Panc1 (cell line): Measurements from ENCODE around the gene TRMT11. TPM values are rescaled to one million over a fixed set of nuclear protein-coding genes. Genes with fewer than 3 reads are reported as not detected.
A peak's percentile ranks its signal among the peaks of the same experiment; 100 is the strongest.

Experiments used
- ATAC-seq: fragments of 200-7000 bp; cut with Tn5 transposase; 2 replicates; pipeline ENCODE4 v1.9.1; 2020; ENCODE audit warnings: mild to moderate bottlenecking, moderate library complexity
- BruUV-seq: library from RNA; stranded (reverse); fragments of 400-500 nt; replicated peaks from 2 replicates; lab custom pipeline; 2021; lab: Mats Ljungman, UMichigan
- CTCF ChIA-PET: fragments of 300-600 bp; sonication (Branson Sonifier 250); formaldehyde crosslinking; loops from one replicate; lab custom pipeline; 2022; ENCODE audit warnings: antibody characterized with exemption; lab: Charles Lee
- POLR2A ChIA-PET: fragments of 300-600 bp; sonication (Branson Sonifier 250); formaldehyde crosslinking; loops from one replicate; lab custom pipeline; 2022; ENCODE audit warnings: antibody characterized with exemption; lab: Charles Lee
- DNase-seq: peaks from one replicate; pipeline ENCODE4 v3.0.0-alpha.2; 2010; ENCODE audit warnings: low read depth, low spot score
- H3K27ac ChIP-seq: 2 replicates; pipeline ENCODE4 v1.5.1; 2011; ENCODE audit warnings: mild to moderate bottlenecking, low read length, inconsistent platforms
- H3K27me3 ChIP-seq: fragments of 200-500 bp; sonication (Bioruptor generic); 2 replicates; pipeline ENCODE4 v1.6.0; 2014; ENCODE audit warnings: low read length, inconsistent platforms; ENCODE audit not compliant: control insufficient read depth, insufficient read depth
- H3K36me3 ChIP-seq: fragments of 200-500 bp; sonication (Bioruptor generic); 2 replicates; pipeline ENCODE4 v1.5.1; 2014; ENCODE audit warnings: inconsistent platforms, mild to moderate bottlenecking, low read length, moderate library complexity; ENCODE audit not compliant: control insufficient read depth, insufficient read depth
- H3K4me1 ChIP-seq: 2 replicates; pipeline ENCODE4 v1.5.1; 2011; ENCODE audit warnings: inconsistent platforms, mild to moderate bottlenecking, low read length, moderate library complexity; ENCODE audit not compliant: control insufficient read depth, insufficient read depth
- H3K4me3 ChIP-seq, 2 experiments: 2 replicates each; pipeline ENCODE4 v1.5.1; 2011 to 2012; ENCODE audit warnings: low read depth in 2 of 2, low read length in 2 of 2, mild to moderate bottlenecking in 2 of 2, inconsistent platforms in 1 of 2, moderate library complexity in 1 of 2
- H3K9me3 ChIP-seq: fragments of 200-500 bp; sonication (Bioruptor generic); 2 replicates; pipeline ENCODE4 v1.5.1; 2014; ENCODE audit warnings: low read depth, mild to moderate bottlenecking, inconsistent platforms, low read length, moderate library complexity; ENCODE audit not compliant: control insufficient read depth, insufficient read depth
- POLR2AphosphoS5 ChIP-seq: IDR thresholded peaks from 2 replicates; pipeline ENCODE4 v1.6.1; 2012; ENCODE audit warnings: mild to moderate bottlenecking, low read depth, low read length, moderate library complexity
- SIN3A ChIP-seq: IDR thresholded peaks from 2 replicates; pipeline ENCODE4 v1.6.1; 2012; ENCODE audit warnings: low read depth, mild to moderate bottlenecking, low read length, moderate library complexity, borderline replicate concordance; ENCODE audit not compliant: insufficient read depth
- TCF7L2 ChIP-seq: IDR thresholded peaks from 2 replicates; pipeline ENCODE4 v1.6.1; 2011; ENCODE audit warnings: mild to moderate bottlenecking, low read depth, low read length, inconsistent platforms
- in situ Hi-C: cut with HindIII; loops from 2 replicates; pipeline ENCODE4 v1.10.0; 2016; ENCODE audit warnings: low sequenced_read_pairs, low pct_unique_long_range_greater_than_20kb
- intact Hi-C: fragments of 100-400 bp; cut with micrococcal nuclease; formaldehyde crosslinking; loops from one replicate; pipeline ENCODE4 v1.10.0; 2022; ENCODE audit not compliant: unreplicated experiment
- total RNA-seq: library from RNA; stranded (reverse); gene quantifications from one replicate; pipeline ENCODE4 v1.2.1, GENCODE V29; 2021; ENCODE audit not compliant: unreplicated experiment
- TF ChIP-seq, protein P1 (sequence below), 2 experiments: IDR thresholded peaks; 2 replicates each; pipeline ENCODE4 v1.6.1; 2011 to 2012; ENCODE audit warnings: low read depth in 2 of 2, control low read depth in 1 of 2, low read length in 1 of 2, mild to moderate bottlenecking in 1 of 2, moderate library complexity in 1 of 2; ENCODE audit not compliant: insufficient read depth in 1 of 2
- TF ChIP-seq, protein P2 (sequence below): fragments of 450-650 bp; IDR thresholded peaks from 2 replicates; pipeline ENCODE4 v1.5.1; 2017; ENCODE audit warnings: mild to moderate bottlenecking

TRMT11 gene
- total RNA-seq, 1 experiment from 2014 or later = 34.3 TPM

DNA sequence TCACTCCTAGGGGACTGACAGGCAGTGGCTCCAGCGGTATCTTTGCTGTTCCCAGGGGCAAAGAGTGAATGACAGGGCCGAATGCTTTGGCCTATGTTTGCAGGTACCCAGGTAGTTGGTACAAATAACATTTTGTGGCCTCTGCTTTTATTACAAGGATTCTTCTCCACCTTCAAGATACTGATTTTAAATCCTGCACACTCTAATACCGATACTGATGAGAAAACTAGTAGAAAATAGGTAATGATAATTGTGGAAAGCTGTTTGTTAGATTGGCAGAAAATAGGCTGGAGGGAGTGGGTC, 29.0 kb upstream of the TRMT11 start:
- TF ChIP-seq TCF7L2 = no peak
- TF ChIP-seq, protein P1, sequence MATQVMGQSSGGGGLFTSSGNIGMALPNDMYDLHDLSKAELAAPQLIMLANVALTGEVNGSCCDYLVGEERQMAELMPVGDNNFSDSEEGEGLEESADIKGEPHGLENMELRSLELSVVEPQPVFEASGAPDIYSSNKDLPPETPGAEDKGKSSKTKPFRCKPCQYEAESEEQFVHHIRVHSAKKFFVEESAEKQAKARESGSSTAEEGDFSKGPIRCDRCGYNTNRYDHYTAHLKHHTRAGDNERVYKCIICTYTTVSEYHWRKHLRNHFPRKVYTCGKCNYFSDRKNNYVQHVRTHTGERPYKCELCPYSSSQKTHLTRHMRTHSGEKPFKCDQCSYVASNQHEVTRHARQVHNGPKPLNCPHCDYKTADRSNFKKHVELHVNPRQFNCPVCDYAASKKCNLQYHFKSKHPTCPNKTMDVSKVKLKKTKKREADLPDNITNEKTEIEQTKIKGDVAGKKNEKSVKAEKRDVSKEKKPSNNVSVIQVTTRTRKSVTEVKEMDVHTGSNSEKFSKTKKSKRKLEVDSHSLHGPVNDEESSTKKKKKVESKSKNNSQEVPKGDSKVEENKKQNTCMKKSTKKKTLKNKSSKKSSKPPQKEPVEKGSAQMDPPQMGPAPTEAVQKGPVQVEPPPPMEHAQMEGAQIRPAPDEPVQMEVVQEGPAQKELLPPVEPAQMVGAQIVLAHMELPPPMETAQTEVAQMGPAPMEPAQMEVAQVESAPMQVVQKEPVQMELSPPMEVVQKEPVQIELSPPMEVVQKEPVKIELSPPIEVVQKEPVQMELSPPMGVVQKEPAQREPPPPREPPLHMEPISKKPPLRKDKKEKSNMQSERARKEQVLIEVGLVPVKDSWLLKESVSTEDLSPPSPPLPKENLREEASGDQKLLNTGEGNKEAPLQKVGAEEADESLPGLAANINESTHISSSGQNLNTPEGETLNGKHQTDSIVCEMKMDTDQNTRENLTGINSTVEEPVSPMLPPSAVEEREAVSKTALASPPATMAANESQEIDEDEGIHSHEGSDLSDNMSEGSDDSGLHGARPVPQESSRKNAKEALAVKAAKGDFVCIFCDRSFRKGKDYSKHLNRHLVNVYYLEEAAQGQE (IDR thresholded peaks at IDR 0.05; ENCODE audit: insufficient read depth in 1 of 2, low read depth in 2 of 2, low read length in 1 of 2) = no peak
- TF ChIP-seq SIN3A = no peak
- TF ChIP-seq POLR2AphosphoS5 = no peak
- TF ChIP-seq, protein P2, sequence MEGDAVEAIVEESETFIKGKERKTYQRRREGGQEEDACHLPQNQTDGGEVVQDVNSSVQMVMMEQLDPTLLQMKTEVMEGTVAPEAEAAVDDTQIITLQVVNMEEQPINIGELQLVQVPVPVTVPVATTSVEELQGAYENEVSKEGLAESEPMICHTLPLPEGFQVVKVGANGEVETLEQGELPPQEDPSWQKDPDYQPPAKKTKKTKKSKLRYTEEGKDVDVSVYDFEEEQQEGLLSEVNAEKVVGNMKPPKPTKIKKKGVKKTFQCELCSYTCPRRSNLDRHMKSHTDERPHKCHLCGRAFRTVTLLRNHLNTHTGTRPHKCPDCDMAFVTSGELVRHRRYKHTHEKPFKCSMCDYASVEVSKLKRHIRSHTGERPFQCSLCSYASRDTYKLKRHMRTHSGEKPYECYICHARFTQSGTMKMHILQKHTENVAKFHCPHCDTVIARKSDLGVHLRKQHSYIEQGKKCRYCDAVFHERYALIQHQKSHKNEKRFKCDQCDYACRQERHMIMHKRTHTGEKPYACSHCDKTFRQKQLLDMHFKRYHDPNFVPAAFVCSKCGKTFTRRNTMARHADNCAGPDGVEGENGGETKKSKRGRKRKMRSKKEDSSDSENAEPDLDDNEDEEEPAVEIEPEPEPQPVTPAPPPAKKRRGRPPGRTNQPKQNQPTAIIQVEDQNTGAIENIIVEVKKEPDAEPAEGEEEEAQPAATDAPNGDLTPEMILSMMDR = no peak
- Histone ChIP-seq H3K36me3 (no peaks in the 10 kb centered on the region), H3K9me3 (no peaks in the 10 kb centered on the region), H3K27ac (peak overlapping the region; percentile 79), H3K27me3 (no peaks in the 10 kb centered on the region), H3K4me1 (peaks cover 23% of the 10 kb centered on the region), H3K4me3 (peak overlapping the region; percentile 72 to 87)
- POLR2A ChIA-PET = no interaction called here
- no TSS peak for BruUV-seq
- in situ Hi-C loops (no loop called here), intact Hi-C loops (loop anchor here (2.0 kb wide), 1 partner anchor 177 kb away; no protein-coding TSS in a partner anchor)
- ATAC-seq (no peak), DNase-seq (no peak)
- CTCF ChIA-PET = interaction anchor here (1.0 to 1.7 kb wide), 4 partner anchors 17 to 167 kb away, joined by 3 to 16 read pairs (median 5); partner anchors contain the start of gene TRMT11

DNA sequence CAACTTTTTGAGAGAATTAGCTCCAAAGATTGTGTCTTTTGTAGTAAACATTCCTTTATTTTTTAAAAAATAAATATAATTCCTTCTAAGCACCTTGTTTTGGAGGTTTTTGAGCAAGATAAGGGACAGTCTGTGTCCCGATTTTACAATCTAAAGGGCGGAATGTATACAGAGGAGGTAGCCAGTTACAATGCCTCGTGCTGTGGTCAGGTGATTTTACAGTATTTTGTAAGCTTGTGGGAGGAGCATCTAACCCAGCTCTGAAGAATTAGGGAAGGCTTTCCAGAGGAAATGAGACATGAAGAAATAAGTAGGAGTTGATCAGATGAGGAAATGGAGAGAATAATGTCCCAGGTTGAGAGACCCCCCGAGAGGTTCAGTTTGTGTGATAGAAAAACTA, 28.5 kb upstream of the TRMT11 start:
- POLR2A ChIA-PET = no interaction called here
- in situ Hi-C loops (no loop called here), intact Hi-C loops (loop anchor here (2.0 kb wide), 1 partner anchor 177 kb away; no protein-coding TSS in a partner anchor)
- no peak for DNase-seq
- no peaks in the 10 kb centered on the region for H3K27me3 ChIP-seq
- no TSS peak for BruUV-seq
- no peak for ATAC-seq
- TF ChIP-seq TCF7L2 = no peak
- no peak for TF ChIP-seq POLR2AphosphoS5
- no peak for TF ChIP-seq SIN3A
- TF ChIP-seq, protein P1 (IDR thresholded peaks at IDR 0.05; ENCODE audit: insufficient read depth in 1 of 2, low read depth in 2 of 2, low read length in 1 of 2) = no peak
- TF ChIP-seq, protein P2 = no peak
- CTCF ChIA-PET = interaction anchor here (0.6 to 1.3 kb wide), 4 partner anchors 16 to 297 kb away, joined by 3 to 6 read pairs (median 4); partner anchors contain the start of gene TRMT11
- H3K4me1 ChIP-seq = peaks cover 23% of the 10 kb centered on the region
- H3K9me3 ChIP-seq = no peaks in the 10 kb centered on the region
- no peaks in the 10 kb centered on the region for H3K36me3 ChIP-seq
- peak overlapping the region; percentile 79 for H3K27ac ChIP-seq
- peak overlapping the region; percentile 72 to 87 for H3K4me3 ChIP-seq
